T-helper 2 cell treated with Interferon-gamma antibody and Interleukin-4, amounts not matched to agents 5 μg/mL and 100 μg/mL, for 36 hours (primary cell): ENCODE results near the gene AKT1.

ENCODE experiments used
- DNase-seq: peaks from one replicate; pipeline ENCODE4 v3.0.0; 2021; ENCODE audit warnings: low spot score
- H3K27ac Mint-ChIP-seq: one replicate; pipeline ENCODE4 v1.8.0; 2021; ENCODE audit warnings: mild to moderate bottlenecking, mixed read lengths
- H3K27me3 Mint-ChIP-seq: one replicate; pipeline ENCODE4 v1.8.0; 2021; ENCODE audit warnings: low read depth, mixed read lengths
- H3K36me3 Mint-ChIP-seq: one replicate; pipeline ENCODE4 v1.8.0; 2021; ENCODE audit warnings: low read depth, mixed read lengths
- H3K4me1 Mint-ChIP-seq: one replicate; pipeline ENCODE4 v1.8.0; 2021; ENCODE audit warnings: low read depth, mixed read lengths
- H3K4me3 Mint-ChIP-seq: one replicate; pipeline ENCODE4 v1.8.0; 2022; ENCODE audit warnings: mild to moderate bottlenecking, moderate library complexity, mixed read lengths
- H3K9me3 Mint-ChIP-seq: one replicate; pipeline ENCODE4 v1.8.0; 2021; ENCODE audit warnings: mixed read lengths

Gene AKT1

DNA sequence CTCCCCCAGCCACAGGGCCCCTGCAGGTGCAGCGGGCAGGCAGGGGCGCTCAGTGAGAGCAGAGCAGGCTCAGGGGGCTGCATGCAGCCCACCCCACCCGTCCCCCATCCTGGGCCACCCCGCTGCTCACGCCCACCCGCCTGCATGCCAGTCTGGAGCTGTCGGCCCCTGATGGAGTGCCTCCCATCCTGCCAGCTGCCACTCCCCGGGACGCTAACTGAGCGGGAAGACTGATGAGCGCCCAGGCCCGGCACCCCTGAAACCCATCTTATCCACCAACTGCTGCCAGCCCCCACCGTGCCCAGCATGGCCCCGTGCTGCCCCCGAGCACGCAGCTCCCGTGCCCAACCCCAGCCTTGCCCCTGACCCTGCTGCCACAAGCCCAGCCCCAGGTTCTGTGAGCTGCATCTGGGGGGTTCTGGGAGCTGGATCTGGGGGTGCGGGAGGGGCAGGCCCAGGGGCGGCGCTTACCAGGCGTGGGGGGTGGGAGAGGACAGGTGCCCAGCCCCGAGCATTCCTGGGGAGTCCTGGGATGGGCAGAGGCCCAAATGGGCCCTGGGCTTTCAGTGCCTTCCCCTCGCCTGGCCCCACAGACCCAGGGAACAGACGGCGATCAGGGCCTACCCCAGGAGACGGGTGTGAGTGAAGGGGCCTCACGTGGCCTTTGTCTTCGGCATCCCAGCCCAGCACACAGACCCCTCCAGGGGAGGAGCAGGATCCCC, 13.3 kb downstream of the AKT1 start:
- H3K27ac Mint-ChIP-seq, result no peak overlapping the region
- no peaks in the 10 kb centered on the region for H3K9me3 Mint-ChIP-seq
- H3K27me3 Mint-ChIP-seq, result no peaks in the 10 kb centered on the region
- no peaks in the 10 kb centered on the region for H3K4me1 Mint-ChIP-seq
- H3K36me3 Mint-ChIP-seq, result no peaks in the 10 kb centered on the region
- no peak for DNase-seq
- no peak overlapping the region for H3K4me3 Mint-ChIP-seq

DNA sequence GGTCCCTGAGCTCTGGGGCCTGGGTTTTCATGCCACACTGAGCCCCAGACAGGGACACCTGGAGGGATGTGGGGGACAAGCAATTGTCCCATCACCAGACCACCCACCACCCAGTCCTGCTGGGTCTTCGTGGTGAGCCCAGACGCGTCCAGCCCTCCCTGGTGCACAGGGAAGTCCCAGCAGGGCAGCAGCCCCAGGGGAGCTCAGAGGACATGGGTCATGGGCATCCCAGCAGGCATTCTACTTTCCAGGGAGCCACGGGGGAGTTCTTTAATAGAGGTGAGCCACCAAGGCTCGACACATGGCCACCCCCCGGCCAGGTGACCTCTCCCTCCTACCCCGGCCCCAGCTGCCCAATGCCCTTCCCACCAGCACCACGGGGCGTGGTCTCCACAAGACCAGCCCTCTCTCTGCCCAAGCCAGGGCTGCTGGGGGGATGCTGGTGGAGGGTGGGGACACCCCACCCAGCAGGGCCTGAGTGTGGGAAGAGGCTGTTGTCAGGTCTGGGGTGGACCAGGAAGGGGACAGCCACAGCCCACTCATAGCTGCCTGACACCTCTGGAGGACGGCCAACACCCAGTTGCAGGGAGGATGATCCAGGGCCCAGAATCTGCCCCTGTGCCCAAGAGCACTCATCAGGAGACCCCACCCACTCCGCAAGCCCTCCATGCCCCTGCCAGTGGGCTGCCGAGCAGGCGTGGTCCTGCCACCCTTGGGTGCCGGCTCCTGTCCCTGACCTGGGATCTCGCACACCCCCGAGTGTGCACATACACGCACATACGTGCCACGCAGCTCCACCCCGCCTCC, 14.1 kb downstream of the AKT1 start:
- no peaks in the 10 kb centered on the region for H3K27me3 Mint-ChIP-seq
- no peak for DNase-seq
- peaks cover 5% of the 10 kb centered on the region for H3K36me3 Mint-ChIP-seq
- H3K27ac Mint-ChIP-seq, result no peak overlapping the region
- H3K9me3 Mint-ChIP-seq, result no peaks in the 10 kb centered on the region
- H3K4me3 Mint-ChIP-seq, result no peak overlapping the region
- H3K4me1 Mint-ChIP-seq, result no peaks in the 10 kb centered on the region

DNA sequence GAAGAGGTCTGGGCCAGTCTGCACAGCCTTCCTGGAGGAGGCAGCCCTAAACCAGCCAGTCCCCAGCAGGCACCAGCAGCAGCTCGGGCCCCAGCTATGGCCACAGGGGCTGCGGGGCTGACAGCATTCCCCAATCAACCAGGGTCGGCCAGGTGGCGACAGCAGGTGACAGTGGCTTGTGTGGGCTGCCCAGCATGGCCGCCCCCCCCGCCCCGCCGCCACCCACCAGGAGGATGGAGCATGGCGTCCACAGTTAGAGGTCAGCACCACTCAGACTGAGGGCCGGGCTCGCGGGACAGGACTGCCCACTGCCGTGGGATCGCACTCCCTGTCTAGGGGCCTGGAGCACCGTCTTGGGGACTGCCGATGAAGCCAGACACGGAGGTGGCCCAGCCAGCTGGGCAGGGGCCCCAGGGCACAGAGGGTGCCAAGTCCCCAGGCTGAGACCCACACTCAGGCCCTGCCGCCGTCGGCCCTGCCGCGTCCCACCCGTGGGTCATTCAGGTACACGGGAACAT, 15.0 kb downstream of the AKT1 start:
- Mint-ChIP-seq H3K27me3 (no peaks in the 10 kb centered on the region), H3K4me3 (no peak overlapping the region), H3K4me1 (no peaks in the 10 kb centered on the region), H3K9me3 (no peaks in the 10 kb centered on the region), H3K36me3 (peaks cover 8% of the 10 kb centered on the region), H3K27ac (no peak overlapping the region)
- DNase-seq, result no peak

DNA sequence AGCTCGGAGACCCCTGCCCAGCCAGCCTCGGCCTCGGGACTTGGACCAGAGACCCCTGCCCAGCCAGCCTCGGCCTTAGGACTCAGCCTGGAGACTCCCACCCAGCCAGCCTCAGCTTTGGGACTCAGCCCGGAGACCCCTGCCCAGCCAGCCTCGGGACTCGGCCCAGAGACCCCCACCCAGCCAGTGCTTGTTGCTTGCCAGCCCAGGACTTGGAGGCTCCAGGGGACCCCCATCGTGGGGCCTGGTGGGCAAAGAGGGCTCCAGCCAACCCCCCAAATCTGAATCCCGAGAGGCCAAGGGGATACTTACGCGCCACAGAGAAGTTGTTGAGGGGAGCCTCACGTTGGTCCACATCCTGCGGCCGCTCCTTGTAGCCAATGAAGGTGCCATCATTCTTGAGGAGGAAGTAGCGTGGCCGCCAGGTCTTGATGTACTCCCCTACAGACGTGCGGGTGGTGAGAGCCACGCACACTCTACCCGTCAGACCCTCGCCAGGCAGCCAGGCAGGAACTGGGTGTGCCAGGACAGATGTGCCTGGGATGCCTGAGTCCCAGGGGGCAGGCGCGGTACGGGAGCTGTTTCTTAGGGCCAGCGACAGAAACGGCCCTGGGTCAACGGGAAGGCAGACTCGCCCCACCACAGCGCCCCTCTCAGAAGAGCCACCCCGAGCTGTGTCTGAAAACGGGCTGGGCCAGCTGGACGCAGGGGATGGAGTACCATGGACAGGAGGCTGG, 15.6 kb downstream of the AKT1 start:
- Mint-ChIP-seq H3K36me3 (peaks cover 8% of the 10 kb centered on the region), H3K4me3 (no peak overlapping the region), H3K27ac (no peak overlapping the region), H3K27me3 (no peaks in the 10 kb centered on the region), H3K9me3 (no peaks in the 10 kb centered on the region), H3K4me1 (no peaks in the 10 kb centered on the region)
- no peak for DNase-seq

DNA sequence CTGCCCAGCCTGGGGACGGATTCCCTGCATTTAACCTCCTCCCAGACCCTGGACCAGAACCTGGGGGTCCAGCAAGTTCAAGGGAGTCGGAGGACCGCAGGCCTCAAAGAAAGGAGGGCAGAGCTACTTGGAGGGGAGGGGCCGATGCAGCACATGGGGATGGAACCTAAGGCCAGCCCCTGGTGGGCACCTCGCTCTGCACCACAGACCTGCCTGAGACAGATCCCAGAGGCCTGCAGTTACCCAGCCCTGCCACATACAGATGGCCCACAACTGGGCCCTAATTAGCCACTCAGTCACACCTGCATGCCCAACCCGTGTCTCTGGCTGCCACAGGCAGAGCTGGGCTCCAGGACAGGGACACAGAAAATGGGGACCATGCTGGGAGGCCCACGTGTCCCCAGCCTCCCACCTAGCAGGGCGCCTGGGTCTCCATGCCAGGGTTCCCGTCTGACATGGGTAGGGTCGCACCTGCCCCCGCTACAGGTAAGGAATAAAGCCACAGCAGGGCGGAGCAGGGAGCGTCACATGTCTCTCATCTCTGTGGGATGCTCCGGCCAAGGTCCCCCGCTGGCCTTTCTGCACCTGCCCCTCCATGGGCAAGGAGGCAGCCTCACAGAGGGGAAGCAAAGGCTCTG, 16.7 kb downstream of the AKT1 start:
- no peaks in the 10 kb centered on the region for H3K27me3 Mint-ChIP-seq
- H3K4me1 Mint-ChIP-seq, result no peaks in the 10 kb centered on the region
- no peak overlapping the region for H3K4me3 Mint-ChIP-seq
- no peak for DNase-seq
- H3K9me3 Mint-ChIP-seq, result no peaks in the 10 kb centered on the region
- no peak overlapping the region for H3K27ac Mint-ChIP-seq
- H3K36me3 Mint-ChIP-seq, result peaks cover 11% of the 10 kb centered on the region

DNA sequence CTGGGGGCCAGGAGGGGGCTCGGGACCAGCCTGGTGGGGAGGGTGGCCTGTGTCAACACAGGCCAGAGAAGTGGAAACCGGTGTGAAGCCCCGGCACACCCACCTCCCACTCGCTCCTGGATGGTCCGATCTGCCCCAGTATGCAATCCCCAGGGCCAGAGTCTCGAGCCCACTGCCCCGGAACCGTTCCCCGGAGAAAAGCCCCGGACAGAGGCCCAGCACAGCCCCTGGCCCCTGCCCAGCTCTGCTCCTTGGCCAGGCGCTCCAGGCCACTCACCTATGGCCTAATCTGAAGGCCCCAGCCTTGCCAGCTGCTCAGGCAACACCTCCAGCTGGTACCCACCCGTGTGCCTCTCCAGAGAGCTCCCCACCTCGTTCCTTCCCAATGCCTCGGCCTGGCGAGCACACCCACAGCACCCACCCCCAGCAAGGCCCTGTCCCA, 17.7 kb downstream of the AKT1 start:
- no peak for DNase-seq
- no peaks in the 10 kb centered on the region for H3K9me3 Mint-ChIP-seq
- H3K27ac Mint-ChIP-seq, result peak overlapping the region; percentile 45
- H3K4me3 Mint-ChIP-seq, result no peak overlapping the region
- H3K36me3 Mint-ChIP-seq, result peaks cover 14% of the 10 kb centered on the region
- no peaks in the 10 kb centered on the region for H3K27me3 Mint-ChIP-seq
- H3K4me1 Mint-ChIP-seq, result no peaks in the 10 kb centered on the region

DNA sequence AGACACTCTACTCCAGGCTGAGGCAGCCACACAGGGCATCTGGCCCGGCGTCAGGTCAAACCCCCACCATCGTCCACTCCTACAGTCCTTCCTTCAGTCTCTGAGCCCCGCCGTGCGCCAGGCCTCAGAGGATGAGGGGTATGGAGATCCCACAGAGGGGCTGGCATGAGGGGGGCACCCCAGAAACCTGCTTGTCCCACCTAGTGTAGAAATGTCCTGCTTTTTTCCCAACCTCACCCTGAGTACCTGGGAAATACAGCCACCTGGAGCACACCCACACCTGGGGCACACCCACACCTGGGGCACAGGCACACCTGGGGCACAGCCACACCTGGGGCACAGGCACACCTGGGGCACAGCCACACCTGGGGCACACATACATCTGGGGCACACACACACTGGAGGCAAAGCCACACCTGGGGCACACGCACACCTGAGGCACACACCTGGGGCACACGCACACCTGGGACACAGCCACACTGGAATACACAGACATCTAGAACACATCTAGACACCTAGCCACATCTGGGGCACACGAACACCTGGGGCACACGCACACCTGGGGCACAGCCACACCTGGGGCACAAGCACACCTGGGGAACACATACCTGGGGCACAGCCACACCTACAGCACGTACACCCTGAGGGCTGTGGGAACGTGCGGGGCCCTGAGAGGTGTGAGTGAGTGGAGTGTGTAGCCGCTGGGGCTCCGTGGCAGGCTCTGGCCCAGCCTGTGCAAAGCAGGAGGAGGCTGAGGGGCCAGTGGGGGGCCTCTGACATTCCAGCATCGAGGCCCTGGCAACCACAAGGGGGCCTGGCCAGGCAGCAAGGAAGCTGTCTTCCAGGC, 18.4 kb downstream of the AKT1 start:
- Mint-ChIP-seq H3K4me3 (no peak overlapping the region), H3K27me3 (no peaks in the 10 kb centered on the region), H3K4me1 (no peaks in the 10 kb centered on the region), H3K27ac (no peak overlapping the region), H3K9me3 (no peaks in the 10 kb centered on the region), H3K36me3 (peaks cover 21% of the 10 kb centered on the region)
- DNase-seq, result no peak

DNA sequence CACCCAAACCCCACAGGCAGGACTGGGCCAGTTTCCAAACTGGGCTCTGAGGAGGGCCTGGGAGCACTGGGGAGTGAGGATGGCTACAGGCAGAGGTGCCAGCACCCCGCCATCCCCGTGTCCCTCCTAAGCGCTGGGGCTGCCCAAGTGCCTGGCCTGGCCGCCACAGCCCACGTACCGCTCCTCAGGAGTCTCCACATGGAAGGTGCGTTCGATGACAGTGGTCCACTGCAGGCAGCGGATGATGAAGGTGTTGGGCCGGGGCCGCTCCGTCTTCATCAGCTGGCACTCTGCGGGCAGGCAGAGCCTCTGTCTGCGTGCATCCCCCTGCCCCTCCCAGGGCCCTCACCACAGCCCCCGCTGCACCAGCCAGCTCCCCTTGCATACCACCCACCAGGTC, 19.1 kb downstream of the AKT1 start:
- Mint-ChIP-seq H3K9me3 (no peaks in the 10 kb centered on the region), H3K36me3 (peaks cover 28% of the 10 kb centered on the region), H3K27ac (no peak overlapping the region), H3K4me1 (no peaks in the 10 kb centered on the region), H3K27me3 (no peaks in the 10 kb centered on the region), H3K4me3 (no peak overlapping the region)
- DNase-seq, result no peak

DNA sequence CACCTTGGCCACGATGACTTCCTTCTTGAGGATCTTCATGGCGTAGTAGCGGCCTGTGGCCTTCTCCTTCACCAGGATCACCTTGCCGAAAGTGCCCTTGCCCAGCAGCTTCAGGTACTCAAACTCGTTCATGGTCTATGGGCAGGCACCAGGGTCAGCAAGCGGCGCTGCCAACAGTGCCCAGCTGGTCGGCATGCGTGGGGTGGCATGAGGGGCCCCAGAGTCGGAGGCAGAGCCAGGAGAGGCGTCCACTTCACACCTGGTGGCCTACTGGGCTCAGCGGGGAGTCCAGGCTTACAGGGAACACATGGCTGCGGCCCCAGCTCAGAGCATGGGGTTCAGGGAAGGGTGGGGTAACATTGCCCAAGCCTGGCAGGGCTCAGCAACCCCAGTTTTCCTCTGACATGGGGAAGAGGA, 20.5 kb downstream of the AKT1 start:
- H3K9me3 Mint-ChIP-seq, result peaks cover 5% of the 10 kb centered on the region
- no peak overlapping the region for H3K4me3 Mint-ChIP-seq
- H3K36me3 Mint-ChIP-seq, result peaks cover 40% of the 10 kb centered on the region

DNA sequence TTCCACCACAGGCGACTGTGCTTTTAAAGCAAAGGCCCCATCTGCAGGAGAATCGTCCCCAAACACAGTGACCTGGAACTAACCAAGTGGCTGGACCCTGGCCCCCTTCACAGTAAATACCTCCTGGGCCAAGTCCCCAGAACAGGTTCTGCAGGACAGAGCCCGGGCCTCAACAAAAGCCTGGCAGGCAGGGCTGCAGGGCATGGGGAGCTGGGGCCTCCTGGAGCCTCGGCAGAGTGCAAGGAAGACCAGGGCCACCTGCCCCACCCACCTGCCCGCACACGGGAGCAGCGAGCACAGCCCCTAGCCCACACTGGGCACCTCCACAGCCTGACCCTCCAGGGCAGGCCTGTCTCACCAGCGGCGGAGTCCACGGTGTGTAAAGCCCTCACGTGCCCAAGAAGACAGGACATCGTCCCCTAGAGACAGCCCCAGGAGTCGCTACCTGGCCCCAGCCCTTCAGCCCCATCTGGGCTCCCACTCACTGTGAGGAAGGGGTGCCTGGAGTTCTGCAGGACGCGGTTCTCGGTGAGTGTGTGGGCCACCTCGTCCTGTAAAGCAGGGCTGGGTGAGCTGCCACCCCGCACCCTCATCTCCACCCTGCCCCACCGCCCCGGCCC, 21.0 kb downstream of the AKT1 start:
- Mint-ChIP-seq H3K36me3 (peaks cover 45% of the 10 kb centered on the region), H3K27ac (no peak overlapping the region), H3K4me3 (no peak overlapping the region), H3K27me3 (no peaks in the 10 kb centered on the region), H3K4me1 (no peaks in the 10 kb centered on the region), H3K9me3 (peaks cover 5% of the 10 kb centered on the region)
- no peak for DNase-seq

More for the DNA sequence above, 20.5 kb downstream of the AKT1 start:
- no peak for DNase-seq
- no peaks in the 10 kb centered on the region for H3K27me3 Mint-ChIP-seq
- H3K4me1 Mint-ChIP-seq, result no peaks in the 10 kb centered on the region
- no peak overlapping the region for H3K27ac Mint-ChIP-seq

DNA sequence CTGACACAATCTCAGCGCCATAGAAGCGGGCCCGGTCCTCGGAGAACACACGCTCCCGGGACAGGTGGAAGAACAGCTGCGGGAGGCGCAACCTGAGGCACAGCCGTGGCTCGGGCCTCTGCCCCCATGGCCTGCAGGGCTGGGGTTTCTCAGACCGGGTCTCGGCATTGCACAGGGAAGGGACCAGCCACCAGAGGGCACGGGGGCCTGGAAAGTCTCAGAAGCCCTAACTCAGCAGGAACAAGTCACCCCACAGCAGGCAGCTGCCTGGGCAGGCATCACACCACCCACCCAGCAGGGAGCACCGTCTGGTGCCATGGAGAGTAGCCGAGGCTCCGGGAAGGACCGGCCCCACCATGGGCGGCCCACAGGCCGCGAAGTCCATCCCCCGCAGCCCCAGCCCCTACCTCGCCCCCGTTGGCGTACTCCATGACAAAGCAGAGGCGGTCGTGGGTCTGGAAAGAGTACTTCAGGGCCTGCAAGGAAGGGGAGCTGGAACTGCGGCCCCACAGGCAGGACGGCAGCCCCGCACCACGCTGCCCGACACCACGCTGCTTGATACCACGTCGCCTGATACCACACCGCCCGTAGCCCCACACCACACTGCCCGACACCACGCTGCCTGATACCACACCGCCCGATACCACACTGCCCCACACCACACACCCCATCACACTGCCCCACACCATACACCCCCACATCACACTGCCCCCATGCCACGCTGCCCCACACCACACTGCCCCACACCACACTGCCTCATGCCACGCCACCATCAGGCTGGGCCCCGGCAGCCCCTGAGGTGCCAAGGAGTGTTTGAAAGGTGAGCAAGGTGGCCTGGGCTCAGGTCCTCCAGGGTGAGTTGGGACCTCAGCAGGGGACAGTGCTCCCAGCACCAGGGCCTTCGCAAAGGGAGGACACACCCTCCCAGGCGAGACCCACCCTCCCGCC, 21.8 kb downstream of the AKT1 start:
- H3K27me3 Mint-ChIP-seq, result no peaks in the 10 kb centered on the region
- H3K36me3 Mint-ChIP-seq, result peaks cover 45% of the 10 kb centered on the region
- no peak overlapping the region for H3K4me3 Mint-ChIP-seq
- H3K9me3 Mint-ChIP-seq, result peaks cover 5% of the 10 kb centered on the region
- no peak for DNase-seq
- no peaks in the 10 kb centered on the region for H3K4me1 Mint-ChIP-seq
- no peak overlapping the region for H3K27ac Mint-ChIP-seq
